WTC11 (cell line): ENCODE data around the gene PI4K2B. TPM values are rescaled to one million over a fixed set of nuclear protein-coding genes. Genes with fewer than 3 reads are reported as not detected.

Experiments
- ATAC-seq: fragments of 200-7000 bp; cut with Tn5 transposase; 2 replicates; pipeline ENCODE4 v1.10.0; 2021; ENCODE audit warnings: mild to moderate bottlenecking, moderate library complexity
- Bru-seq: library from RNA; stranded (reverse); fragments of 400-500 nt; gene quantifications from one replicate; lab custom pipeline; 2021; lab: Mats Ljungman, UMichigan
- CTCF ChIA-PET: fragments of 300-600 bp; sonication (Branson Sonifier 250); formaldehyde crosslinking; loops from one replicate; lab custom pipeline; 2021; ENCODE audit warnings: antibody characterized with exemption; lab: Charles Lee
- POLR2A ChIA-PET: fragments of 350-600 bp; sonication (Branson Sonifier 250); formaldehyde crosslinking; loops from one replicate; lab custom pipeline; 2021; ENCODE audit warnings: antibody characterized with exemption; lab: Charles Lee
- DNase-seq: peaks from one replicate; pipeline ENCODE4 v3.0.0; 2021; ENCODE audit warnings: low spot score
- H3K27ac Mint-ChIP-seq: 2 replicates; pipeline ENCODE4 v1.8.0; 2021; ENCODE audit warnings: mixed read lengths
- H3K27me3 Mint-ChIP-seq: 2 replicates; pipeline ENCODE4 v1.8.0; 2021; ENCODE audit warnings: low read depth, mild to moderate bottlenecking, moderate library complexity, mixed read lengths
- H3K36me3 Mint-ChIP-seq: 2 replicates; pipeline ENCODE4 v1.8.0; 2021; ENCODE audit warnings: mixed read lengths
- H3K4me1 Mint-ChIP-seq: 2 replicates; pipeline ENCODE4 v1.8.0; 2022; ENCODE audit warnings: mixed read lengths
- H3K4me3 Mint-ChIP-seq: 2 replicates; pipeline ENCODE4 v1.8.0; 2021; ENCODE audit warnings: mild to moderate bottlenecking, moderate library complexity, mixed read lengths
- H3K9me3 Mint-ChIP-seq: 2 replicates; pipeline ENCODE4 v1.8.0; 2021; ENCODE audit warnings: mixed read lengths
- ATF1 ChIP-seq: sonication (generic); formaldehyde crosslinking; IDR thresholded peaks from 2 replicates; pipeline ENCODE4 v1.8.1; 2023; ENCODE audit warnings: mild to moderate bottlenecking, moderate library complexity, missing genetic modification reagents
- ATF3 ChIP-seq: sonication (generic); formaldehyde crosslinking; conservative IDR thresholded peaks from 2 replicates; pipeline ENCODE4 v1.8.1; 2022; ENCODE audit warnings: mild to moderate bottlenecking, missing genetic modification reagents
- CBFB ChIP-seq: sonication (generic); formaldehyde crosslinking; IDR thresholded peaks from 2 replicates; pipeline ENCODE4 v1.8.1; 2022; ENCODE audit warnings: mild to moderate bottlenecking, low read depth, missing genetic modification reagents
- E2F1 ChIP-seq: sonication (generic); formaldehyde crosslinking; IDR thresholded peaks from 2 replicates; pipeline ENCODE4 v1.8.0; 2022; ENCODE audit warnings: mild to moderate bottlenecking, missing genetic modification reagents
- E2F4 ChIP-seq: sonication (generic); formaldehyde crosslinking; IDR thresholded peaks from 2 replicates; pipeline ENCODE4 v1.8.1; 2022; ENCODE audit warnings: low read depth, mild to moderate bottlenecking, moderate library complexity, missing genetic modification reagents, borderline replicate concordance
- FOXP4 ChIP-seq: sonication (generic); formaldehyde crosslinking; IDR thresholded peaks from 2 replicates; pipeline ENCODE4 v1.8.0; 2022; ENCODE audit warnings: mild to moderate bottlenecking, missing genetic modification reagents
- HMGXB4 ChIP-seq: sonication (generic); formaldehyde crosslinking; IDR thresholded peaks from 2 replicates; pipeline ENCODE4 v1.8.1; 2023; ENCODE audit warnings: mild to moderate bottlenecking, moderate library complexity, missing genetic modification reagents
- IRF1 ChIP-seq: sonication (generic); formaldehyde crosslinking; IDR thresholded peaks from 2 replicates; pipeline ENCODE4 v1.8.0; 2023; ENCODE audit warnings: missing genetic modification reagents
- IRF2 ChIP-seq: sonication (generic); formaldehyde crosslinking; IDR thresholded peaks from 2 replicates; pipeline ENCODE4 v1.8.0; 2022; ENCODE audit warnings: low read depth, missing genetic modification reagents, borderline replicate concordance
- JUN ChIP-seq: sonication (generic); formaldehyde crosslinking; IDR thresholded peaks from 2 replicates; pipeline ENCODE4 v1.8.0; 2023; ENCODE audit warnings: mild to moderate bottlenecking, missing genetic modification reagents
- MLX ChIP-seq: sonication (generic); formaldehyde crosslinking; IDR thresholded peaks from 2 replicates; pipeline ENCODE4 v1.8.1; 2023; ENCODE audit warnings: mild to moderate bottlenecking, missing genetic modification reagents, moderate library complexity
- MXD4 ChIP-seq: fragments of 250-450 bp; sonication (Bioruptor Pico); IDR thresholded peaks from 2 replicates; pipeline ENCODE4 v1.8.0; 2021; ENCODE audit warnings: mild to moderate bottlenecking, moderate library complexity, borderline replicate concordance
- NFATC4 ChIP-seq: fragments of 250-450 bp; sonication (Bioruptor Pico); IDR thresholded peaks from 2 replicates; pipeline ENCODE4 v1.9.0; 2021; ENCODE audit warnings: mild to moderate bottlenecking
- NFE2L1 ChIP-seq: sonication (generic); formaldehyde crosslinking; IDR thresholded peaks from 2 replicates; pipeline ENCODE4 v1.8.1; 2023; ENCODE audit warnings: missing genetic modification reagents
- NFYB ChIP-seq: sonication (generic); formaldehyde crosslinking; conservative IDR thresholded peaks from 2 replicates; pipeline ENCODE4 v1.8.0; 2022; ENCODE audit warnings: low read depth, missing genetic modification reagents
- NR1H2 ChIP-seq: sonication (generic); formaldehyde crosslinking; IDR thresholded peaks from 2 replicates; pipeline ENCODE4 v1.9.0; 2021; ENCODE audit warnings: mild to moderate bottlenecking, moderate library complexity, missing genetic modification reagents
- NR2C2 ChIP-seq: sonication (generic); formaldehyde crosslinking; IDR thresholded peaks from 2 replicates; pipeline ENCODE4 v1.8.0; 2022; ENCODE audit warnings: mild to moderate bottlenecking, missing genetic modification reagents
- PRRX2 ChIP-seq: fragments of 250-450 bp; sonication (Bioruptor Pico); IDR thresholded peaks from 2 replicates; pipeline ENCODE4 v1.8.0; 2021; ENCODE audit warnings: mild to moderate bottlenecking
- RELA ChIP-seq: sonication (generic); formaldehyde crosslinking; IDR thresholded peaks from 2 replicates; pipeline ENCODE4 v1.8.1; 2022; ENCODE audit warnings: missing genetic modification reagents, mild to moderate bottlenecking, borderline replicate concordance
- RORB ChIP-seq: fragments of 250-450 bp; sonication (Bioruptor Pico); IDR thresholded peaks from 2 replicates; pipeline ENCODE4 v1.9.0; 2021; ENCODE audit warnings: mild to moderate bottlenecking
- SMAD4 ChIP-seq: sonication (generic); formaldehyde crosslinking; IDR thresholded peaks from 2 replicates; pipeline ENCODE4 v1.8.0; 2022; ENCODE audit warnings: mild to moderate bottlenecking, missing genetic modification reagents
- TEAD4 ChIP-seq: sonication (generic); formaldehyde crosslinking; IDR thresholded peaks from 2 replicates; pipeline ENCODE4 v1.8.0; 2022; ENCODE audit warnings: mild to moderate bottlenecking, missing genetic modification reagents
- ZNF121 ChIP-seq: sonication (generic); formaldehyde crosslinking; IDR thresholded peaks from 2 replicates; pipeline ENCODE4 v1.8.0; 2023; ENCODE audit warnings: missing genetic modification reagents
- ZNF232 ChIP-seq: sonication (generic); formaldehyde crosslinking; IDR thresholded peaks from 2 replicates; pipeline ENCODE4 v1.8.0; 2022; ENCODE audit warnings: mild to moderate bottlenecking, missing genetic modification reagents
- ZNF281 ChIP-seq: sonication (generic); formaldehyde crosslinking; IDR thresholded peaks from 2 replicates; pipeline ENCODE4 v1.8.0; 2023; ENCODE audit warnings: mild to moderate bottlenecking, missing genetic modification reagents
- ZNF416 ChIP-seq: fragments of 250-450 bp; sonication (Bioruptor Pico); IDR thresholded peaks from 2 replicates; pipeline ENCODE4 v1.9.0; 2021; ENCODE audit warnings: mild to moderate bottlenecking, inconsistent platforms
- long read RNA-seq, 3 experiments: library from RNA in 1 of 3; library from capped mRNA in 1 of 3; library from polyadenylated mRNA in 1 of 3; unstranded in 2 of 3; stranded (forward) in 1 of 3; transcript quantifications; one replicate each; pipeline ENCODE4 v2.0.0, GENCODE V29; 2021
- total RNA-seq: library from RNA; stranded (reverse); gene quantifications from 3 replicates; pipeline ENCODE4 v1.2.3, GENCODE V29; 2021

Gene PI4K2B
- total RNA-seq: 12.6 to 15.1 TPM (median 14.5 TPM) in 3 replicates
- Bru-seq, nascent RNA: percentile 83 among the genes with signal in this experiment
- long read RNA-seq, experiment 1, transcript PI4K2B-201 (10 exons, 3,540 nt): major isoform, 125 of 158 reads
- long read RNA-seq, experiment 1, partial matches to known transcripts: 4 of 158 reads
- long read RNA-seq, experiment 1, other reads (novel, unspliced or antisense): 29 of 158 reads
- long read RNA-seq, experiment 2, transcript PI4K2B-201 (10 exons, 3,540 nt): major isoform, 10 of 25 reads
- long read RNA-seq, experiment 2, partial matches to known transcripts: 2 of 25 reads
- long read RNA-seq, experiment 2, other reads (novel, unspliced or antisense): 13 of 25 reads
- long read RNA-seq, experiment 3: 0 reads

GRCh38 chr4:25233737-25234389 lies at the start of gene PI4K2B:
Gene PI4K2B (plus strand): TSS chr4:25234033. CDS start chr4:25234164, 131 bp downstream.
- peak within 1 kb of the TSS; percentile 83 for H3K4me3 Mint-ChIP-seq
- CTCF ChIA-PET: interaction anchor here (0.6 to 4.2 kb wide), 3 partner anchors 69 to 133 kb away, joined by 4 to 30 read pairs (median 10); partner anchors contain the start of gene ZCCHC4
- POLR2A ChIA-PET: interaction anchor here (0.8 to 1.2 kb wide), 3 partner anchors 24 to 79 kb away, joined by 3 to 4 read pairs (median 3); partner anchors contain the start of genes SEPSECS and ZCCHC4
- TF ChIP-seq E2F1 (CRISPR knock-in tag) (no peak), NR1H2 (CRISPR knock-in tag) (no peak), HMGXB4 (CRISPR knock-in tag) (peak; percentile 81), ZNF232 (CRISPR knock-in tag) (peak; percentile 75; the same call in 1 of the 2 replicates), RELA (CRISPR knock-in tag) (no peak), FOXP4 (CRISPR knock-in tag) (peak; percentile 83), RORB (CRISPR knock-in tag) (no peak), IRF2 (CRISPR knock-in tag) (no peak), PRRX2 (CRISPR knock-in tag) (no peak), TEAD4 (CRISPR knock-in tag) (0 out of 2 replicates have a peak, but pooled peaks have one; percentile 26), ZNF416 (CRISPR knock-in tag) (0 out of 2 replicates have a peak, but pooled peaks have one; percentile 20), ZNF121 (CRISPR knock-in tag) (no peak), NFE2L1 (CRISPR knock-in tag) (0 out of 2 replicates have a peak, but pooled peaks have one; percentile 50), ATF1 (CRISPR knock-in tag) (0 out of 2 replicates have a peak, but pooled peaks have one; percentile 63), NFYB (no peak), SMAD4 (CRISPR knock-in tag) (0 out of 2 replicates have a peak, but pooled peaks have one; percentile 35), IRF1 (CRISPR knock-in tag) (no peak), CBFB (peak; percentile 72; the same call in 1 of the 2 replicates), E2F4 (CRISPR knock-in tag) (no peak), MXD4 (CRISPR knock-in tag) (no peak), NFATC4 (CRISPR knock-in tag) (no peak), ZNF281 (no peak), NR2C2 (CRISPR knock-in tag) (no peak), JUN (0 out of 2 replicates have a peak, but pooled peaks have one; percentile 50), MLX (CRISPR knock-in tag) (no peak), ATF3 (no peak)

More at GRCh38 chr4:25233737-25234389, at the start of gene PI4K2B:
- Mint-ChIP-seq H3K9me3 (peaks cover 52% of the 10 kb centered on the region), H3K27ac (no peak within 1 kb of the TSS), H3K27me3 (peaks cover 35% of the 10 kb centered on the region), H3K4me1 (peaks cover 11% of the 10 kb centered on the region), H3K36me3 (peaks cover 39% of the 10 kb centered on the region)
- ATAC-seq (peak; percentile 86), DNase-seq (peak; percentile 86)
